IPS-NIHi7 (cell line): Measurements from ENCODE around the gene MBD3.

Experiments used
- DNase-seq: peaks from one replicate; pipeline ENCODE4 v3.0.0; 2012; ENCODE audit warnings: mixed read lengths; ENCODE audit errors: extremely low spot score

MBD3 gene

DNA sequence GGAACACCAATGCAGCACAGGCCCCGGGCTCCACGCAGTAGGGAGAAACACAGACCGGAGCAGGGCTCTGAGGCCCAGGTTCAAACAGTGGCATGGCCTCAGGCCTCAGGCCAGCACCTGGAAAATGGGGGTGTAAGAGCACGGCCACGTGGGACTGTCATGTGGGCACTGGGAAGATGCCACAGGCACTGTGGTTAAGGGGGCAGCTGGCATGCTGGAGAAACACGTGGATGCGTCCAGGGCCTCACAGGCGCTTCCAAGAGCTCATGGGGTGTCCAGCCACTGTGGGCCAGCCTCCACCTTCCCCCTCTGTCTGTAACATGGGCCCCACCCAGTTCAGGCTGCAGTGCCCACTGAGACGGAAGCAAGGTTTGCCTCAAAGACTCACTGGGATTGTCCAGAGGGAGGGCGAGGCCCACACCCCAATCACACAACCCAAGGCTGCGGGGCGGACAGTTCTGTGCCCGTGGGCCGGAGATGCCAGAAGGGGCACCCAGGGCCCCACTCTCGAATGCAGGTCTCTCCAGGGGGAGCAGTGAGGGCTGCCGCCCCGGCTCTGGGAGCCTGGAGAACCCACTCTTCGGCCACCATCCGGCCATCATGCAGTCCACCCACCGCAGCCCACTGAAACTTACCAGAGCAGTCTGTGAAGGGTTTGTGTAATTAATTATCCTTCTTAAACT is 6.3 kb upstream of the MBD3 start:
- DNase-seq = no peak

GRCh38 chr19:1593501-1593772 is 772 bp upstream of the MBD3 start:
- DNase-seq = no peak

GRCh38 chr19:1592024-1592754 is 476 bp downstream of the MBD3 start:
- DNase-seq = peak; percentile 90

DNA sequence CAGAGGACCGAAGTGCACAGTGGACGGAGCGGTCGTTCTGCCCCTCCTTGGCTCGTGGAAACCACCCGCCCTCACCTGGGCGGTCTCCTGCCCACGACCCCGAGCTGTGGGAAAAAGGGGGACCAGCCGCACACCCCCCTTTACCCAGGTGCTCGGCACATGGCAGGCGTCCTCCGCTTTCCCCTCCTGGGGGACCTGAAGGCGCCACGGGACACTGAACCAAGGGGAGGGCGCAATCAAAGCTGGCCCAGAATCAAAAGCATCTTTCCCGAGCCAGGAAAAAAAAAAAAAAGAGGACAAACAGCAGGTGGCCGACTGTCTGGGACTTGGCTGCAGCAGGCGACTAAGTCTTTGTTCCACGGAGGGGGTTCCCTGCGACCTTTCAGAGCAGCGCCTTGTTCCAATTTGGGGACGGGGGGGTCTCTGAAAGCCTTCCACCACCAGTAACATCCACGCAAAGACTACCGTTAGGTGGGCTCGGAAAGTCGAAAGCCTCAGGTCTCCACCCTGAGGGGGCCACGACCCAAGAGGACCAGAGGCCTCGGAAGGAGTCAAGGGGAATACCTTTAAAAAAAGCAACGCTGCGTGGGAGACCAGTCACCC is 1.1 kb downstream of the MBD3 start:
- DNase-seq = no peak

DNA sequence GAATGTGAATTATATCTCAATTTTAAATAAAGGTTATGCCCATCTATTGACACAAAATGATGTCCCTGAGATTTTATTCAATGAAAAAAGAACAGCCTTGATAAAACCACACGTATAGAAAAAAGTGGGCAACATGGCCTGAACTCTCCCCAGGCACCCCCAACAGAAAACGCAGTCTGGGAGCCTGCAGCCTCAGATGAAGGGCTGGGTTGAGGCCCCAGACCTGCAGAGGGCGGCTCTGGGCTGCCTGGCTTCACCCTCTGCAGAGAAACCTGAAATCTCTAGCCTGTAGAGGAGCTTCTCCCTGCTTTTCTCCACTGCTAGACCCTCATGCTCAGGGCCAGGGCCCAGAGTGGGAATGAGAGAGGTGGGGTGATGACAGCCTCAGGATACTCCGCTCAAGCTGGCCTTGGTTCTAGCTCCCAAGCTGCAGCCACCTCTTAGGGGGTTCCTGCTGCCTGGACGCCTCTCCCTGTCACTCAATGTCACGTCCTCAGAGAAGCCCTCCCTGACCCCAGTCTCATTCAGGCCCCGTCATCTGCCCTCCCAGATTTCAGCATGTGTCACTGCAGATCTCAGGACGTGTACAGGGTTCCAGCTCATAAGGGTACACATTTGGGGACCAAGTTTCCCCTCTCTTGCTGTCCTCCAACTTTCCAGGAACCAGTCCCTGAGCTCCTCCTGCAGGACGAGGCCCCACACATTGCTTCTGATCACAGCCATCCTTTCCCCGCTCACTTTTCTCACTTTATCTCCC is 1.8 kb downstream of the MBD3 start:
- peak; percentile 56 for DNase-seq

DNA sequence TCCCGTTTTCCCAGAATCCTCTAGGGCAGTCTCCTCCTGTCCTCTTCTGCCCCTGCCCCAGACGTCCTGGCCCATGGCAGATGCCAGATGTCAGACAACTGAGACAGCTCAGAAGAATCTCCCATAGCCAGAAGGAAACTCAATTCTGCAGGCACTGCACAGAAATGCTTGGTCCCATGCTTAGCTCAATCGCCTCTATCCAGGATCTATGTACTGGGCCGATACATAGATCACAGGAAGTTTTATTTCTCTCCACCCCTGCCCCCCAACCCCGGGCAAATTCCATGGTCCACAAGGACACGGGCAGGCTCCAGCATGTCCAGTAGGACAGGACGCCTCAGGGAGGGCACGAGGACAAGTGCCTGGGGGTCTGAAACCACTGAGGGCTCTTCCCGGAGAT is 4.8 kb downstream of the MBD3 start:
- DNase-seq = no peak

- DNase-seq = no peak
Measured at GRCh38 chr19:1585243-1585580, 7.5 kb downstream of the MBD3 start.

DNA sequence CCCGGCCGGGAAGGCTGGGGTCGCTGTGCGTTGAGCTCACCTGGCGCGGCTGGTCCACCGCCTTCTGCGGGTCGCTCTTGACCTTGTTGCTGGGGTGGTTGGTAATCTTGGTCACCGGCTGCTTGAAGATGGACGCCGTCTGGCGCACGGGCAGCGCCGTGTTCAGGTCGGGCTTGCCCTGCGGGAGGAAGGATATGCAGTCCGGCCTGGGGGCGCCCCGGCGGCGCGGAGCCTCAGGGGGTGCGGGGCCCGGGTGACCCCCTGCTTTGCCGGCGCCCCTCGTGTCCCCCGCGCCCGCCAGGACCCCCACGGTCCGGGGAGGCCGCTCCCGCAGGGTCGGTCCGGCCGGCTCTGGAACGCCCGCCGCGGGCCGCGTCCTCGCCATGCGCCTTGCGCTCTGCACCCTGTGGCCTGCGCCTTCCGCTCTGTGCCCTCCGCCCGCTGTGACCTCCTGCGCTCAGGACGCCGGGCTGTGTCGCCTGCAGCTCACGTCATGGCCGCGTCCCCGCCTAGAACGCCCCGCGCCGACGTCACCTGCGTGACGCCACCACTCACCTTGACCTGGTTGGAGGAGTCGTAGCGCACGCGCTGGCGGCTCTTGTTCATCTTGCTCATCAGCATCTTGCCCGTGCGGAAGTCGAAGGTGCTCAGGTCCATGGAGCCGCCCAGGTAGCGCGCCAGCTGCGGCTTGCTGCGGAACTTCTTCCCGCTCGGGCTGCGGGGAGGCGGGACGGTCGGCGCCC is 8.0 kb downstream of the MBD3 start:
- no peak for DNase-seq

DNA sequence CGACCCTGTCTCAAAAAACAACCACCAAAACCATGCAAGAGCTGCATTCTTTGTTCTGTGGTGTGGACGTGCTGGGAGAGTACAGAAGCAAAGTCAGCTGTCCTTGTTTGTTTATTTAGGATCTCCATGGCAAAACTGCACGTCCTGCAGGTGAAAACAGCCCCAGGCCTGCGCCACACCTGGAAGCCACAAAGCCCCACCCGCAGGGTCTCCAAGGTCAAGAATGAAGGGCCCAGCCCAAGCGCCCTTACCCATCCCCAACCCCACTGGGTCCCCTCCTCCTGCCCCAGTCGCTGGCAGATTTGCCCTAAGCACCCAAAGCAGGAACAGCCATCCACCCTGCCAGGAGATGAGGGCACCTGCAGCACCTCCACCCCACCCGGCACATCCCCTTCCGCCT is 10.5 kb downstream of the MBD3 start:
- no peak for DNase-seq

- DNase-seq = no peak
Measured at GRCh38 chr19:1580957-1581356, 11.7 kb downstream of the MBD3 start.

DNA sequence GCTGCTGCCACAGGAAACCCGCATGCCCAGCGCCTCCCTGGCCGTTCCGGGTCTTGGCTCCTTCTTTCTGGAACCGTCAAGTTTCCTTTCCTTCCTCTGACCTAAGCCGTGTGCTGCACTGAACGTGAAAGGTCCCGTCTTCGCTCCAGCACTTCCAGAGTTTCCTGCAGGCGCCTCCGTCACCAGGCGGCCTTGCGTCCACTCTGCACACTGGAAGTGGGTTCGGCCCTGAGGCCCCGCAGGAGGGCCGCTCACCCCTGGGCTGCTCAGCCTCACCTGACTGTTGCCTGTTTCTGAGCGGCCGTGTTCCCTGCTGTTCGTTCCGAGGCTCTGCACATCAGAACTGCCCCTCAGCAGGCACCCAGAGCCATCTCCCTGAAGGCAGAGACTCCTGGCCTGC is 12.3 kb downstream of the MBD3 start:
- no peak for DNase-seq

DNA sequence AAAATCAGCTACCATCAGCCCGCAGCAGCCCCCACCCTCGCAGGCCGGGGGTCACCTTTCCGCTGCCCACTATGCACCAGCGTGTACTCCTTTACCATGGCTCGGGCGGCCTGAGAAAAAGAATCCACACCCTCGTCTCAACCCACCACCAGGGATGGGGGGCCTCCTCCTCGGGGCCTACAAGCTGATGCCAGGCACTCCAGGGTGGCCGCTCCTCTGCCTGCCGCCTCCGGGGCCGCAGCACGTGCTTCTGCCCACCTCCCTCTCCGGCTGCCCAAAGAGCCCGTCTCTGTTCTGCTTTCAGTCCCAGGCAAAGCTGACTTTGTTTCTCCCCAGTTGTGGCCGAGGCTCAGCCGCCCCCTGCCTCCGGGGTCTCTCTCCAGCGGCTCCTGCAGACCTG is 13.4 kb downstream of the MBD3 start:
- DNase-seq = no peak

GRCh38 chr19:1577929-1578618 is 14.6 kb downstream of the MBD3 start:
- DNase-seq = no peak

GRCh38 chr19:1577090-1577928 is 15.4 kb downstream of the MBD3 start:
- DNase-seq = no peak

- DNase-seq = no peak
Measured at GRCh38 chr19:1576242-1577089, 16.2 kb downstream of the MBD3 start.

- no peak for DNase-seq
Measured at GRCh38 chr19:1575323-1576241, 17.1 kb downstream of the MBD3 start.

GRCh38 chr19:1574354-1575136 is 18.1 kb downstream of the MBD3 start:
- no peak for DNase-seq

GRCh38 chr19:1572795-1573194 is 19.9 kb downstream of the MBD3 start:
- no peak for DNase-seq
